Dedifferentiated amniotic fluid mesenchymal stem cell (primary cell): ENCODE measurements around the gene ADGRB2.

ENCODE experiments used
- DNase-seq: peaks from one replicate; pipeline ENCODE4 v3.0.0-alpha.2; 2016; ENCODE audit errors: extremely low spot score

The ADGRB2 gene

GRCh38 chr1:31679091-31679490, 85.0 kb downstream of the ADGRB2 start:
- no peak for DNase-seq

GRCh38 chr1:31678681-31679080, 85.5 kb downstream of the ADGRB2 start:
- no peak for DNase-seq

- DNase-seq, result no peak
These were observed 86.2 kb downstream of the ADGRB2 start for GRCh38 chr1:31677949-31678348.

GRCh38 chr1:31677401-31677800, 86.7 kb downstream of the ADGRB2 start:
- no peak for DNase-seq
